Neural cell (in vitro differentiated cells): ENCODE data around the gene METTL6. TPM values are rescaled to one million over a fixed set of nuclear protein-coding genes. Genes with fewer than 3 reads are reported as not detected.
A peak's percentile ranks its signal among the peaks of the same experiment; 100 is the strongest.

Experiments
- H2AFZ ChIP-seq: fragments of 200-600, 300-800 bp; sonication (generic), shearing (Covaris generic); 2 replicates; pipeline ENCODE4 v1.6.0; 2014; ENCODE audit warnings: low read depth, mild to moderate bottlenecking, antibody characterized with exemption, low read length, moderate library complexity
- H3F3A ChIP-seq: fragments of 200-600 bp; shearing (Covaris generic); 2 replicates; pipeline ENCODE4 v1.6.1; 2016; ENCODE audit warnings: mild to moderate bottlenecking, moderate library complexity, mixed read lengths, antibody characterized with exemption, low read length; ENCODE audit not compliant: insufficient read depth, poor library complexity, severe bottlenecking
- H3K27ac ChIP-seq: fragments of 200-600, 300-800 bp; sonication (generic), shearing (Covaris generic); 2 replicates; pipeline ENCODE4 v1.5.1; 2014; ENCODE audit warnings: mild to moderate bottlenecking, low read length, moderate library complexity
- H3K27me3 ChIP-seq: fragments of 300-800, 200-600 bp; sonication (generic), shearing (Covaris generic); 2 replicates; pipeline ENCODE4 v1.6.0; 2014; ENCODE audit warnings: mild to moderate bottlenecking, low read depth, low read length, moderate library complexity; ENCODE audit not compliant: insufficient read depth
- H3K36me3 ChIP-seq: fragments of 300-800, 200-600 bp; sonication (generic), shearing (Covaris generic); 2 replicates; pipeline ENCODE4 v1.5.1; 2014; ENCODE audit warnings: mild to moderate bottlenecking, antibody characterized with exemption, low read length, moderate library complexity; ENCODE audit not compliant: insufficient read depth
- H3K4me2 ChIP-seq: fragments of 300-800, 200-600 bp; sonication (generic), shearing (Covaris generic); 2 replicates; pipeline ENCODE4 v1.6.0; 2014; ENCODE audit warnings: mild to moderate bottlenecking, low read length
- H3K4me3 ChIP-seq: fragments of 300-800, 200-600 bp; sonication (generic), shearing (Covaris generic); 2 replicates; pipeline ENCODE4 v1.5.1; 2014; ENCODE audit warnings: mild to moderate bottlenecking, low read length, moderate library complexity
- H3K79me2 ChIP-seq: fragments of 200-600 bp; shearing (Covaris generic); replicated peaks from 2 replicates; pipeline ENCODE4 v1.6.0; 2014; ENCODE audit warnings: mild to moderate bottlenecking, low read length, moderate library complexity; ENCODE audit not compliant: insufficient read depth
- H3K9ac ChIP-seq: fragments of 300-800, 200-600 bp; sonication (generic), shearing (Covaris generic); 2 replicates; pipeline ENCODE4 v1.6.1; 2016; ENCODE audit warnings: mild to moderate bottlenecking, low read length, mixed read lengths
- H3K9me2 ChIP-seq: fragments of 200-600 bp; shearing (Covaris generic); 2 replicates; pipeline ENCODE4 v1.6.1; 2016; ENCODE audit warnings: mild to moderate bottlenecking, low read length, mixed read lengths; ENCODE audit not compliant: insufficient read depth
- H3K9me3 ChIP-seq: fragments of 200-600, 300-800 bp; sonication (generic), shearing (Covaris generic); 2 replicates; pipeline ENCODE4 v1.6.1; 2016; ENCODE audit warnings: mild to moderate bottlenecking, mixed run types, low read length, moderate library complexity, mixed read lengths
- H4K20me1 ChIP-seq: fragments of 200-600 bp; shearing (Covaris generic); 2 replicates; pipeline ENCODE4 v1.6.1; 2016; ENCODE audit warnings: mild to moderate bottlenecking, mixed run types; ENCODE audit not compliant: insufficient read depth
- EP300 ChIP-seq: fragments of 450-650 bp; conservative IDR thresholded peaks from 2 replicates; pipeline ENCODE4 v1.6.1; 2014; ENCODE audit warnings: antibody characterized with exemption, mild to moderate bottlenecking, moderate library complexity; ENCODE audit not compliant: poor library complexity, severe bottlenecking
- EZH2 ChIP-seq: fragments of 200-600, 300-800 bp; shearing (Covaris generic), sonication (generic); IDR thresholded peaks from 2 replicates; pipeline ENCODE4 v1.6.1; 2014; ENCODE audit warnings: antibody characterized with exemption, low read length, borderline replicate concordance, mild to moderate bottlenecking; ENCODE audit not compliant: insufficient read depth, poor library complexity, severe bottlenecking
- MXI1 ChIP-seq: fragments of 450-650 bp; conservative IDR thresholded peaks from 2 replicates; pipeline ENCODE4 v1.6.1; 2014; ENCODE audit warnings: antibody characterized with exemption, mild to moderate bottlenecking; ENCODE audit not compliant: poor library complexity, severe bottlenecking
- POLR2AphosphoS5 ChIP-seq: IDR thresholded peaks from 2 replicates; pipeline ENCODE4 v1.6.1; 2012
- RAD21 ChIP-seq: fragments of 450-650 bp; conservative IDR thresholded peaks from 2 replicates; pipeline ENCODE4 v1.6.1; 2014; ENCODE audit warnings: antibody characterized with exemption, mild to moderate bottlenecking, moderate library complexity
- SMC3 ChIP-seq: fragments of 450-650 bp; conservative IDR thresholded peaks from 2 replicates; pipeline ENCODE4 v1.6.1; 2014; ENCODE audit warnings: antibody characterized with exemption, mild to moderate bottlenecking, moderate library complexity; ENCODE audit not compliant: poor library complexity
- TAF1 ChIP-seq: IDR thresholded peaks from 2 replicates; pipeline ENCODE4 v1.6.1; 2012; ENCODE audit warnings: low read depth
- polyA plus RNA-seq: library from polyadenylated mRNA; depleted of rRNA; stranded (reverse); fragments of >200 nt; gene quantifications from 2 replicates; pipeline ENCODE4 v1.2.3, GENCODE V29; 2014
- TF ChIP-seq, protein P1 (sequence below): fragments of 450-650 bp; IDR thresholded peaks from 2 replicates; pipeline ENCODE4 v1.5.1; 2014; ENCODE audit warnings: antibody characterized with exemption, mild to moderate bottlenecking, moderate library complexity; ENCODE audit not compliant: poor library complexity, severe bottlenecking
- TF ChIP-seq, protein P2 (sequence below): IDR thresholded peaks from 2 replicates; pipeline ENCODE4 v1.6.1; 2012; ENCODE audit warnings: borderline replicate concordance

METTL6 gene
- polyA plus RNA-seq, 1 donor from 2014 or later: 60.8 TPM

DNA sequence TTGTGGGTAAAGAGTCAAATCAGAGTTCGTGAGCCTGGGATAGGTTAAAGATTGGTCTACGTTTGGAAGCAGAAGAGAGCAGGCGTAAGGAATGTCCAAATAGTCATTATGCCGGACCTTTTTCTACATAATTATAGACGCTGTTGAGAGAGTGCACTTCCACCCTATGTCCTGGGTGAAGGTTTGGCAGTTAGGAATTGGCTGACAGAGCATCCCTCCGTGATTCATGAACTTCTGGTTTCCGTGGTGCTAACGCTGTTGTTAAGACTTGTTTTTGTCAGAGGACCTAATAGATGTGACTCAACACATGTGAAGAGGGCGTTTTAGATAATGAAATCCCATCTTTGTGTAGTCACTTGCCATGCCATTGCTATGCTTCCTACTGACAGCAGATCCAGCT is 1.2 kb upstream of the METTL6 start:
- TF ChIP-seq SMC3: no peak
- no peak for TF ChIP-seq RAD21
- TF ChIP-seq EZH2: no peak
- no peak overlapping the region for H2AFZ ChIP-seq
- H3F3A ChIP-seq: no peaks in the 10 kb centered on the region
- H3K4me2 ChIP-seq: peak overlapping the region; percentile 79
- no peaks in the 10 kb centered on the region for H3K9me3 ChIP-seq
- H3K36me3 ChIP-seq: peaks cover 4% of the 10 kb centered on the region
- H3K27ac ChIP-seq: no peak overlapping the region
- H3K9me2 ChIP-seq: no peaks in the 10 kb centered on the region
- peaks cover 48% of the 10 kb centered on the region for H3K79me2 ChIP-seq
- H4K20me1 ChIP-seq: no peaks in the 10 kb centered on the region
- peak overlapping the region; percentile 81 for H3K4me3 ChIP-seq
- H3K9ac ChIP-seq: peak overlapping the region; percentile 93
- H3K27me3 ChIP-seq: no peaks in the 10 kb centered on the region

DNA sequence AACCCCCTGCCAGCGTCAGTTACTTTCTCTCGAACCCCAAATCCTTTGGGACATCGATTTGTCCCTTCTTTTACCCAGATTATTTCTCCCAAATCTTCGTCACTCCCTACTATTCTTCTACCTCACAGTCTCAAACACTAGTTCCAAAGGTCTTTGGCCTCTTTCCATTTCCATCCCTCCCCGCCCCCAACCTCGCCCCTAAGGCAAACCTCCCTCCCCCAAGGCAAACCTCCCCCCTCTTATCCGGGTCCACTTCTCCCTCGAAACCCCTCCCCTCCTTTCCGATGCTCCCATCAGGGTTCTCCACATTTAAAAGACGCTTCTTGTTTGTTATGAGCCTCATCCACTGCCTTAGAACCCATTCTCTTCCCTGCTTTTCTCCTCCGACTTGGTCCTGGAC is 637 bp upstream of the METTL6 start:
- Histone ChIP-seq H4K20me1 (no peaks in the 10 kb centered on the region), H3K79me2 (peaks cover 48% of the 10 kb centered on the region), H3K4me2 (peak overlapping the region; percentile 79), H3K4me3 (peak overlapping the region; percentile 81), H3K27me3 (no peaks in the 10 kb centered on the region), H3K9me3 (no peaks in the 10 kb centered on the region), H3K36me3 (no peaks in the 10 kb centered on the region), H2AFZ (peak overlapping the region; percentile 88), H3K27ac (peak overlapping the region; percentile 90), H3F3A (no peaks in the 10 kb centered on the region), H3K9ac (peak overlapping the region; percentile 93), H3K9me2 (no peaks in the 10 kb centered on the region)
- TF ChIP-seq RAD21 (no peak), POLR2AphosphoS5 (no peak), MXI1 (no peak), EP300 (no peak)
- TF ChIP-seq, protein P1, sequence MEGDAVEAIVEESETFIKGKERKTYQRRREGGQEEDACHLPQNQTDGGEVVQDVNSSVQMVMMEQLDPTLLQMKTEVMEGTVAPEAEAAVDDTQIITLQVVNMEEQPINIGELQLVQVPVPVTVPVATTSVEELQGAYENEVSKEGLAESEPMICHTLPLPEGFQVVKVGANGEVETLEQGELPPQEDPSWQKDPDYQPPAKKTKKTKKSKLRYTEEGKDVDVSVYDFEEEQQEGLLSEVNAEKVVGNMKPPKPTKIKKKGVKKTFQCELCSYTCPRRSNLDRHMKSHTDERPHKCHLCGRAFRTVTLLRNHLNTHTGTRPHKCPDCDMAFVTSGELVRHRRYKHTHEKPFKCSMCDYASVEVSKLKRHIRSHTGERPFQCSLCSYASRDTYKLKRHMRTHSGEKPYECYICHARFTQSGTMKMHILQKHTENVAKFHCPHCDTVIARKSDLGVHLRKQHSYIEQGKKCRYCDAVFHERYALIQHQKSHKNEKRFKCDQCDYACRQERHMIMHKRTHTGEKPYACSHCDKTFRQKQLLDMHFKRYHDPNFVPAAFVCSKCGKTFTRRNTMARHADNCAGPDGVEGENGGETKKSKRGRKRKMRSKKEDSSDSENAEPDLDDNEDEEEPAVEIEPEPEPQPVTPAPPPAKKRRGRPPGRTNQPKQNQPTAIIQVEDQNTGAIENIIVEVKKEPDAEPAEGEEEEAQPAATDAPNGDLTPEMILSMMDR: no peak
- TF ChIP-seq, protein P2, sequence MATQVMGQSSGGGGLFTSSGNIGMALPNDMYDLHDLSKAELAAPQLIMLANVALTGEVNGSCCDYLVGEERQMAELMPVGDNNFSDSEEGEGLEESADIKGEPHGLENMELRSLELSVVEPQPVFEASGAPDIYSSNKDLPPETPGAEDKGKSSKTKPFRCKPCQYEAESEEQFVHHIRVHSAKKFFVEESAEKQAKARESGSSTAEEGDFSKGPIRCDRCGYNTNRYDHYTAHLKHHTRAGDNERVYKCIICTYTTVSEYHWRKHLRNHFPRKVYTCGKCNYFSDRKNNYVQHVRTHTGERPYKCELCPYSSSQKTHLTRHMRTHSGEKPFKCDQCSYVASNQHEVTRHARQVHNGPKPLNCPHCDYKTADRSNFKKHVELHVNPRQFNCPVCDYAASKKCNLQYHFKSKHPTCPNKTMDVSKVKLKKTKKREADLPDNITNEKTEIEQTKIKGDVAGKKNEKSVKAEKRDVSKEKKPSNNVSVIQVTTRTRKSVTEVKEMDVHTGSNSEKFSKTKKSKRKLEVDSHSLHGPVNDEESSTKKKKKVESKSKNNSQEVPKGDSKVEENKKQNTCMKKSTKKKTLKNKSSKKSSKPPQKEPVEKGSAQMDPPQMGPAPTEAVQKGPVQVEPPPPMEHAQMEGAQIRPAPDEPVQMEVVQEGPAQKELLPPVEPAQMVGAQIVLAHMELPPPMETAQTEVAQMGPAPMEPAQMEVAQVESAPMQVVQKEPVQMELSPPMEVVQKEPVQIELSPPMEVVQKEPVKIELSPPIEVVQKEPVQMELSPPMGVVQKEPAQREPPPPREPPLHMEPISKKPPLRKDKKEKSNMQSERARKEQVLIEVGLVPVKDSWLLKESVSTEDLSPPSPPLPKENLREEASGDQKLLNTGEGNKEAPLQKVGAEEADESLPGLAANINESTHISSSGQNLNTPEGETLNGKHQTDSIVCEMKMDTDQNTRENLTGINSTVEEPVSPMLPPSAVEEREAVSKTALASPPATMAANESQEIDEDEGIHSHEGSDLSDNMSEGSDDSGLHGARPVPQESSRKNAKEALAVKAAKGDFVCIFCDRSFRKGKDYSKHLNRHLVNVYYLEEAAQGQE: no peak

DNA sequence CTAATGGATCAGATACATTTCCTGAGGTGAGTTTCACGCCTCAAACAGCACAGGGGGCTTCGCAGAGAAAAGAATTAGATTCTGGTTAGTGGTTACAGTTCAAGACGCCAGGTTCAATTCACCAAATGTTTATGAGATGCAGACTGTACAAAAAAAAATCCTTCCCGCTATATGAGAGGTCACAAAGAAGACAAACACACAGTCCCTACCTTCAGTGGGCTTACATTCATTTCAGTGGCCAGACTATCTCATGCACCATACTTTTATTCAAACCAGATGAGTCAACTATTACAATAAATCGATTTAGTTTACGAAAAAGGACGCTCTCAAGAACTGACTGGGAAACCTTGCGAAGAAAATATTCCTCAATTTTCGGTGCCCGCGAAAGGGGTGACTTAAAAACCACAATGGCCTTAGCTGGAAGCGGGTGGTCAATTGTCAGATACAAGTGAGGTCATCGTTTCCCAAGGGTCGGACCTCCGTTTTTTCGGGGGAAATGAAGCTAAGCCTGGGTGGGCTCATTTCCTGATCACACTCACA is 695 bp downstream of the METTL6 start:
- no peaks in the 10 kb centered on the region for H3K36me3 ChIP-seq
- H3K27me3 ChIP-seq: no peaks in the 10 kb centered on the region
- peak overlapping the region; percentile 77 for H3K4me2 ChIP-seq
- TF ChIP-seq RAD21 (no peak), SMC3 (no peak), POLR2AphosphoS5 (no peak), EP300 (no peak), TAF1 (no peak), MXI1 (no peak), EZH2 (no peak)
- TF ChIP-seq, protein P1: no peak
- TF ChIP-seq, protein P2: no peak
- H3K9me2 ChIP-seq: no peaks in the 10 kb centered on the region
- peak overlapping the region; percentile 81 for H3K4me3 ChIP-seq
- peak overlapping the region; percentile 90 for H3K27ac ChIP-seq
- peak overlapping the region; percentile 93 for H3K9ac ChIP-seq
- no peaks in the 10 kb centered on the region for H3F3A ChIP-seq
- peaks cover 48% of the 10 kb centered on the region for H3K79me2 ChIP-seq
- no peaks in the 10 kb centered on the region for H4K20me1 ChIP-seq
- H2AFZ ChIP-seq: peak overlapping the region; percentile 88
- H3K9me3 ChIP-seq: no peaks in the 10 kb centered on the region
